ENCODE data around the gene CLIC1.
A peak's percentile ranks its signal among the peaks of the same experiment; 100 is the strongest.

CLIC1 gene

GRCh38 chr6:31775633-31776484, 39.5 kb upstream of the CLIC1 start:
- TF ChIP-seq YY1 (IDR thresholded peaks at IDR 0.05; ENCODE audit: low read depth) (no peak), ZBTB7A (IDR thresholded peaks at IDR 0.05; ENCODE audit: low read depth) (no peak), USF1 (IDR thresholded peaks at IDR 0.05) (no peak), RAD21 (IDR thresholded peaks at IDR 0.05; ENCODE audit: low read depth) (no peak), EP300 (IDR thresholded peaks at IDR 0.05; ENCODE audit: borderline replicate concordance) (no peak)

GRCh38 chr6:31775184-31775583, 38.9 kb upstream of the CLIC1 start:
- no peak for TF ChIP-seq ZBTB7A (IDR thresholded peaks at IDR 0.05; ENCODE audit: low read depth)
- no peak for TF ChIP-seq RAD21 (IDR thresholded peaks at IDR 0.05; ENCODE audit: low read depth)
- TF ChIP-seq FOXM1 (IDR thresholded peaks at IDR 0.05; ENCODE audit: borderline replicate concordance, low read depth) = no peak
- TF ChIP-seq EP300 (IDR thresholded peaks at IDR 0.05; ENCODE audit: borderline replicate concordance) = no peak
- TF ChIP-seq TEAD4 (IDR thresholded peaks at IDR 0.05) = no peak

GRCh38 chr6:31771992-31772358, 35.6 kb upstream of the CLIC1 start:
- TF ChIP-seq REST (IDR thresholded peaks at IDR 0.05; ENCODE audit: low read depth) (no peak), TCF12 (IDR thresholded peaks at IDR 0.05; ENCODE audit: low read depth) (no peak), FOXM1 (IDR thresholded peaks at IDR 0.05; ENCODE audit: borderline replicate concordance, low read depth) (no peak), TEAD4 (IDR thresholded peaks at IDR 0.05) (no peak), CEBPB (IDR thresholded peaks at IDR 0.05) (no peak), USF1 (IDR thresholded peaks at IDR 0.05) (no peak)

- TF ChIP-seq USF1 (IDR thresholded peaks at IDR 0.05) (no peak), NFIC (IDR thresholded peaks at IDR 0.05) (no peak), FOXM1 (IDR thresholded peaks at IDR 0.05; ENCODE audit: borderline replicate concordance, low read depth) (no peak), REST (IDR thresholded peaks at IDR 0.05; ENCODE audit: low read depth) (no peak), EGR1 (IDR thresholded peaks at IDR 0.05) (no peak), YY1 (IDR thresholded peaks at IDR 0.05; ENCODE audit: low read depth) (no peak), ZBTB7A (IDR thresholded peaks at IDR 0.05; ENCODE audit: low read depth) (no peak), RAD21 (IDR thresholded peaks at IDR 0.05; ENCODE audit: low read depth) (no peak), MAX (IDR thresholded peaks at IDR 0.05) (no peak), TEAD4 (IDR thresholded peaks at IDR 0.05) (no peak), CEBPB (IDR thresholded peaks at IDR 0.05) (no peak)
Measured at GRCh38 chr6:31770860-31771259, 34.5 kb upstream of the CLIC1 start.

GRCh38 chr6:31769684-31770371, 33.5 kb upstream of the CLIC1 start:
- TF ChIP-seq RAD21 (IDR thresholded peaks at IDR 0.05; ENCODE audit: low read depth) (peak; percentile 76), TCF12 (IDR thresholded peaks at IDR 0.05; ENCODE audit: low read depth) (no peak)

- TF ChIP-seq USF1 (IDR thresholded peaks at IDR 0.05) = no peak
- no peak for TF ChIP-seq FOXM1 (IDR thresholded peaks at IDR 0.05; ENCODE audit: borderline replicate concordance, low read depth)
- TF ChIP-seq YY1 (IDR thresholded peaks at IDR 0.05; ENCODE audit: low read depth) = no peak
Measured at GRCh38 chr6:31768363-31769257, 32.3 kb upstream of the CLIC1 start.
